Activated naive CD8-positive, alpha-beta T cell treated with anti-CD3 and anti-CD28 coated beads for 36 hours (primary cell): Measurements from ENCODE around the gene MRM2. TPM values are rescaled to one million over a fixed set of nuclear protein-coding genes. Genes with fewer than 3 reads are reported as not detected.
"Not testable (repeated sequence)": the region's sequence is repeated elsewhere in the genome, so short reads cannot be mapped to it uniquely, and the experiment has no call there.

Experiments used
- DNase-seq: peaks from one replicate; pipeline ENCODE4 v3.0.0; 2021
- H3K27ac Mint-ChIP-seq: one replicate; pipeline ENCODE4 v1.8.0; 2022; ENCODE audit warnings: mild to moderate bottlenecking, moderate library complexity, mixed read lengths
- H3K27me3 Mint-ChIP-seq: one replicate; pipeline ENCODE4 v1.8.0; 2022; ENCODE audit warnings: mild to moderate bottlenecking, mixed read lengths
- H3K36me3 Mint-ChIP-seq: one replicate; pipeline ENCODE4 v1.8.0; 2021; ENCODE audit warnings: mild to moderate bottlenecking, mixed read lengths
- H3K4me1 Mint-ChIP-seq: one replicate; pipeline ENCODE4 v1.8.0; 2021; ENCODE audit warnings: mixed read lengths
- H3K4me3 Mint-ChIP-seq: one replicate; pipeline ENCODE4 v1.8.0; 2022; ENCODE audit warnings: mild to moderate bottlenecking, moderate library complexity, mixed read lengths
- H3K9me3 Mint-ChIP-seq: one replicate; pipeline ENCODE4 v1.8.0; 2022; ENCODE audit warnings: mixed read lengths
- total RNA-seq, 2 experiments: library from RNA; stranded (reverse); gene quantifications; one replicate each; pipeline ENCODE4 v1.2.3, GENCODE V29; 2021

MRM2 gene
- total RNA-seq, 2 experiments from 2014 or later, result 48.4 to 52.9 TPM

- Mint-ChIP-seq H3K27me3 (no peaks in the 10 kb centered on the region), H3K4me3 (no peak overlapping the region), H3K27ac (no peak overlapping the region), H3K4me1 (no peaks in the 10 kb centered on the region), H3K9me3 (no peaks in the 10 kb centered on the region), H3K36me3 (peaks cover 3% of the 10 kb centered on the region)
- DNase-seq, result no peak
Observed at GRCh38 chr7:2273866-2274265, 31.9 kb upstream of the MRM2 start.

- no peaks in the 10 kb centered on the region for H3K4me1 Mint-ChIP-seq
- no peak overlapping the region for H3K4me3 Mint-ChIP-seq
- no peak overlapping the region for H3K27ac Mint-ChIP-seq
- H3K9me3 Mint-ChIP-seq, result no peaks in the 10 kb centered on the region
- H3K27me3 Mint-ChIP-seq, result no peaks in the 10 kb centered on the region
- no peak for DNase-seq
- peaks cover 2% of the 10 kb centered on the region for H3K36me3 Mint-ChIP-seq
Observed at GRCh38 chr7:2272031-2272430, 30.0 kb upstream of the MRM2 start.

GRCh38 chr7:2271273-2272026, 29.4 kb upstream of the MRM2 start:
- Mint-ChIP-seq H3K9me3 (no peaks in the 10 kb centered on the region), H3K27me3 (no peaks in the 10 kb centered on the region), H3K27ac (no peak overlapping the region), H3K4me1 (no peaks in the 10 kb centered on the region), H3K36me3 (no peaks in the 10 kb centered on the region), H3K4me3 (no peak overlapping the region)
- DNase-seq, result no peak

- no peak overlapping the region for H3K4me3 Mint-ChIP-seq
- no peak overlapping the region for H3K27ac Mint-ChIP-seq
- no peaks in the 10 kb centered on the region for H3K36me3 Mint-ChIP-seq
- no peaks in the 10 kb centered on the region for H3K9me3 Mint-ChIP-seq
- no peaks in the 10 kb centered on the region for H3K4me1 Mint-ChIP-seq
- DNase-seq, result no peak
- no peaks in the 10 kb centered on the region for H3K27me3 Mint-ChIP-seq
Observed at GRCh38 chr7:2270495-2270894, 28.5 kb upstream of the MRM2 start.

- no peak overlapping the region for H3K27ac Mint-ChIP-seq
- no peaks in the 10 kb centered on the region for H3K36me3 Mint-ChIP-seq
- no peaks in the 10 kb centered on the region for H3K4me1 Mint-ChIP-seq
- DNase-seq, result no peak
- H3K27me3 Mint-ChIP-seq, result no peaks in the 10 kb centered on the region
- no peaks in the 10 kb centered on the region for H3K9me3 Mint-ChIP-seq
- no peak overlapping the region for H3K4me3 Mint-ChIP-seq
Observed at GRCh38 chr7:2269991-2270460, 28.0 kb upstream of the MRM2 start.

- not testable (repeated sequence) for H3K4me3 Mint-ChIP-seq, H3K27me3 Mint-ChIP-seq, H3K27ac Mint-ChIP-seq, DNase-seq, H3K36me3 Mint-ChIP-seq, H3K9me3 Mint-ChIP-seq, H3K4me1 Mint-ChIP-seq
Observed at GRCh38 chr7:2269089-2269990, 27.3 kb upstream of the MRM2 start.

GRCh38 chr7:2266911-2267310, 24.9 kb upstream of the MRM2 start:
- Mint-ChIP-seq H3K27me3 (no peaks in the 10 kb centered on the region), H3K27ac (no peak overlapping the region), H3K36me3 (peaks cover 7% of the 10 kb centered on the region), H3K4me3 (no peak overlapping the region), H3K9me3 (no peaks in the 10 kb centered on the region), H3K4me1 (peaks cover 6% of the 10 kb centered on the region)
- DNase-seq, result no peak

- H3K27ac Mint-ChIP-seq, result no peak overlapping the region
- H3K4me3 Mint-ChIP-seq, result no peak overlapping the region
- peaks cover 9% of the 10 kb centered on the region for H3K36me3 Mint-ChIP-seq
- H3K27me3 Mint-ChIP-seq, result no peaks in the 10 kb centered on the region
- H3K4me1 Mint-ChIP-seq, result peaks cover 14% of the 10 kb centered on the region
- DNase-seq, result no peak
- H3K9me3 Mint-ChIP-seq, result no peaks in the 10 kb centered on the region
Observed at GRCh38 chr7:2264158-2264557, 22.2 kb upstream of the MRM2 start.

GRCh38 chr7:2263176-2263575, 21.2 kb upstream of the MRM2 start:
- no peak overlapping the region for H3K4me3 Mint-ChIP-seq
- H3K9me3 Mint-ChIP-seq, result no peaks in the 10 kb centered on the region
- H3K27ac Mint-ChIP-seq, result no peak overlapping the region
- DNase-seq, result no peak
- H3K4me1 Mint-ChIP-seq, result peaks cover 14% of the 10 kb centered on the region
- H3K27me3 Mint-ChIP-seq, result no peaks in the 10 kb centered on the region
- H3K36me3 Mint-ChIP-seq, result peaks cover 9% of the 10 kb centered on the region

GRCh38 chr7:2261611-2262010, 19.6 kb upstream of the MRM2 start:
- peak overlapping the region; percentile 86 for H3K27ac Mint-ChIP-seq
- H3K9me3 Mint-ChIP-seq, result no peaks in the 10 kb centered on the region
- peak overlapping the region; percentile 45 for H3K4me3 Mint-ChIP-seq
- DNase-seq, result peak; percentile 14
- peaks cover 14% of the 10 kb centered on the region for H3K4me1 Mint-ChIP-seq
- peaks cover 9% of the 10 kb centered on the region for H3K36me3 Mint-ChIP-seq
- no peaks in the 10 kb centered on the region for H3K27me3 Mint-ChIP-seq

- Mint-ChIP-seq H3K4me1 (peaks cover 14% of the 10 kb centered on the region), H3K27ac (no peak overlapping the region), H3K36me3 (peaks cover 11% of the 10 kb centered on the region), H3K27me3 (no peaks in the 10 kb centered on the region), H3K4me3 (no peak overlapping the region), H3K9me3 (no peaks in the 10 kb centered on the region)
- DNase-seq, result no peak
Observed at GRCh38 chr7:2260820-2261219, 18.8 kb upstream of the MRM2 start.

- DNase-seq, result no peak
- Mint-ChIP-seq H3K4me1 (peaks cover 14% of the 10 kb centered on the region), H3K36me3 (peaks cover 11% of the 10 kb centered on the region), H3K27me3 (no peaks in the 10 kb centered on the region), H3K27ac (peak overlapping the region; percentile 68), H3K4me3 (no peak overlapping the region), H3K9me3 (no peaks in the 10 kb centered on the region)
Observed at GRCh38 chr7:2259480-2259879, 17.5 kb upstream of the MRM2 start.

GRCh38 chr7:2258661-2259365, 16.8 kb upstream of the MRM2 start:
- H3K27me3 Mint-ChIP-seq, result no peaks in the 10 kb centered on the region
- no peak overlapping the region for H3K4me3 Mint-ChIP-seq
- H3K4me1 Mint-ChIP-seq, result peaks cover 14% of the 10 kb centered on the region
- no peak for DNase-seq
- H3K27ac Mint-ChIP-seq, result peak overlapping the region; percentile 68
- no peaks in the 10 kb centered on the region for H3K9me3 Mint-ChIP-seq
- H3K36me3 Mint-ChIP-seq, result peaks cover 7% of the 10 kb centered on the region

GRCh38 chr7:2257651-2258050, 15.6 kb upstream of the MRM2 start:
- Mint-ChIP-seq H3K27ac (no peak overlapping the region), H3K4me3 (no peak overlapping the region), H3K36me3 (peaks cover 4% of the 10 kb centered on the region), H3K27me3 (no peaks in the 10 kb centered on the region), H3K4me1 (peaks cover 18% of the 10 kb centered on the region), H3K9me3 (no peaks in the 10 kb centered on the region)
- no peak for DNase-seq

GRCh38 chr7:2257046-2257551, 15.1 kb upstream of the MRM2 start:
- Mint-ChIP-seq H3K4me1 (peaks cover 14% of the 10 kb centered on the region), H3K4me3 (no peak overlapping the region), H3K36me3 (peaks cover 4% of the 10 kb centered on the region), H3K27ac (no peak overlapping the region), H3K27me3 (no peaks in the 10 kb centered on the region), H3K9me3 (no peaks in the 10 kb centered on the region)
- DNase-seq, result no peak
